Ascending aorta (tissue), 2 donors: ENCODE measurements around the gene EEF1B2. TPM values are rescaled to one million over a fixed set of nuclear protein-coding genes. Genes with fewer than 3 reads are reported as not detected.

Experiments used
- DNase-seq, 2 donors: peaks; one replicate each; pipeline ENCODE4 v3.0.0-alpha.2; 2019; ENCODE audit warnings: low spot score in 2 of 2
- H3K27ac ChIP-seq, 2 donors: fragments of 200-600 bp; sonication (generic); one replicate each; pipeline ENCODE4 v1.5.1; 2016 to 2017; ENCODE audit warnings: mild to moderate bottlenecking in 1 of 2
- H3K27me3 ChIP-seq: fragments of 200-600 bp; sonication (generic); one replicate; pipeline ENCODE4 v1.5.1; 2017
- H3K36me3 ChIP-seq, 2 donors: fragments of 200-600 bp; sonication (generic); one replicate each; pipeline ENCODE4 v1.5.1; 2016
- H3K4me1 ChIP-seq, 2 donors: fragments of 200-600 bp; sonication (generic); one replicate each; pipeline ENCODE4 v1.5.1; 2016 to 2017; ENCODE audit warnings: mild to moderate bottlenecking in 1 of 2
- H3K4me3 ChIP-seq, 2 donors: fragments of 200-600 bp; sonication (generic); one replicate each; pipeline ENCODE4 v1.5.1; 2016 to 2017; ENCODE audit warnings: mild to moderate bottlenecking in 1 of 2
- H3K9me3 ChIP-seq, 2 donors: fragments of 200-600 bp; sonication (generic); one replicate each; pipeline ENCODE4 v1.5.1; 2016
- intact Hi-C: fragments of 100-400 bp; cut with DNase I; formaldehyde crosslinking; loops from one replicate; pipeline ENCODE4 v1.15.1; 2023
- total RNA-seq: library from RNA; depleted of rRNA; stranded (reverse); fragments of >200 nt; gene quantifications from one replicate; pipeline ENCODE4 v1.1.0, GENCODE V29; 2016
- TF ChIP-seq, protein P1 (sequence below), 3 experiments: fragments of 200-600 bp in 2 of 3; fragments of 450-650 bp in 1 of 3; sonication (generic) in 2 of 3; IDR thresholded peaks; one replicate each; pipeline ENCODE4 v1.5.1; 2016 to 2019; ENCODE audit warnings: antibody characterized with exemption in 3 of 3, mild to moderate bottlenecking in 1 of 3, moderate library complexity in 1 of 3

Gene EEF1B2
- total RNA-seq, 1 donor from 2014 or later: 229 TPM

DNA sequence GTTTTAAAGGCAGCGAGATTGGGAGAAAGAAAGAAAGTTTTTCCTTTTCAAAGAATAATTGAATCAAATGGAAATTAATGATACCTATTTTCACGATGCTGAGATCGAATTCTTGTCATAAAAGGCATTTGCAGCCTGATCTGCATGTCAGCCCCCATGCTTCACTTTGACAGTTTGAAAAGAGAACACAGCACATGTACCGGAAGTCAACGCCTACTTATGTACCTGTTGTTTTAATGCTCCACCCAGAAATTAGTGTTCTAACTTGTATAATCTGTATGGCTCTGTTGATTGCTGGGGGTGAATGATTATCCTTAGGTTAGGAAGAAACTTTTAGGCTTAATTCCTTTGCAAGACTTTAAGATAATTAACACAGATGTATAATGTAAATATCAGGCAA lies 31.0 kb downstream of the EEF1B2 start:
- Histone ChIP-seq H3K4me3 (no peak overlapping the region), H3K27ac (no peak overlapping the region), H3K36me3 (no peaks in the 10 kb centered on the region), H3K4me1 (no peaks in the 10 kb centered on the region), H3K9me3 (no peaks in the 10 kb centered on the region), H3K27me3 (no peaks in the 10 kb centered on the region)
- intact Hi-C loops: no loop called here
- no peak for DNase-seq
- TF ChIP-seq, protein P1, sequence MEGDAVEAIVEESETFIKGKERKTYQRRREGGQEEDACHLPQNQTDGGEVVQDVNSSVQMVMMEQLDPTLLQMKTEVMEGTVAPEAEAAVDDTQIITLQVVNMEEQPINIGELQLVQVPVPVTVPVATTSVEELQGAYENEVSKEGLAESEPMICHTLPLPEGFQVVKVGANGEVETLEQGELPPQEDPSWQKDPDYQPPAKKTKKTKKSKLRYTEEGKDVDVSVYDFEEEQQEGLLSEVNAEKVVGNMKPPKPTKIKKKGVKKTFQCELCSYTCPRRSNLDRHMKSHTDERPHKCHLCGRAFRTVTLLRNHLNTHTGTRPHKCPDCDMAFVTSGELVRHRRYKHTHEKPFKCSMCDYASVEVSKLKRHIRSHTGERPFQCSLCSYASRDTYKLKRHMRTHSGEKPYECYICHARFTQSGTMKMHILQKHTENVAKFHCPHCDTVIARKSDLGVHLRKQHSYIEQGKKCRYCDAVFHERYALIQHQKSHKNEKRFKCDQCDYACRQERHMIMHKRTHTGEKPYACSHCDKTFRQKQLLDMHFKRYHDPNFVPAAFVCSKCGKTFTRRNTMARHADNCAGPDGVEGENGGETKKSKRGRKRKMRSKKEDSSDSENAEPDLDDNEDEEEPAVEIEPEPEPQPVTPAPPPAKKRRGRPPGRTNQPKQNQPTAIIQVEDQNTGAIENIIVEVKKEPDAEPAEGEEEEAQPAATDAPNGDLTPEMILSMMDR (IDR thresholded peaks at IDR 0.05): no peak

DNA sequence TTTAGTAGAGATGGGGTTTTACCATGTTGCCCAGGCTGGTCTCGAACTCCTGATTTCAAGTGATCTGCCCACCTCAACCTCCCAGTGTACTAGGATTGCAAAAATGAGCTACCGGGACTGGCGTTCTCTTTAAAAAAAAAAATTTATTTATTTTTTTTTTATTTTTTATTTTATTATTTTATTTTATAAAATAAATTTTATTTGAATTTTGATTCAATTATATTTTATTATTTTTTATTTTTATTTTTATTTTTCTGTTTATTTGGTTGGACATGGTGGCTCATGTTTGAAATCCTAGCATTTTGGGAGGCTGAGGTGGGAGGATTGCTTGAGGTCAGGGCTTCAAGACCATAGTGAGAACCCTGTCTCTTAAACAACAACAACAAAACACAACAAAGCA lies 32.5 kb downstream of the EEF1B2 start:
- H3K36me3 ChIP-seq: no peaks in the 10 kb centered on the region
- TF ChIP-seq, protein P1 (IDR thresholded peaks at IDR 0.05): no peak
- H3K4me1 ChIP-seq: no peaks in the 10 kb centered on the region
- no peaks in the 10 kb centered on the region for H3K9me3 ChIP-seq
- no peaks in the 10 kb centered on the region for H3K27me3 ChIP-seq
- H3K4me3 ChIP-seq: no peak overlapping the region
- DNase-seq: no peak
- intact Hi-C loops: no loop called here
- no peak overlapping the region for H3K27ac ChIP-seq

DNA sequence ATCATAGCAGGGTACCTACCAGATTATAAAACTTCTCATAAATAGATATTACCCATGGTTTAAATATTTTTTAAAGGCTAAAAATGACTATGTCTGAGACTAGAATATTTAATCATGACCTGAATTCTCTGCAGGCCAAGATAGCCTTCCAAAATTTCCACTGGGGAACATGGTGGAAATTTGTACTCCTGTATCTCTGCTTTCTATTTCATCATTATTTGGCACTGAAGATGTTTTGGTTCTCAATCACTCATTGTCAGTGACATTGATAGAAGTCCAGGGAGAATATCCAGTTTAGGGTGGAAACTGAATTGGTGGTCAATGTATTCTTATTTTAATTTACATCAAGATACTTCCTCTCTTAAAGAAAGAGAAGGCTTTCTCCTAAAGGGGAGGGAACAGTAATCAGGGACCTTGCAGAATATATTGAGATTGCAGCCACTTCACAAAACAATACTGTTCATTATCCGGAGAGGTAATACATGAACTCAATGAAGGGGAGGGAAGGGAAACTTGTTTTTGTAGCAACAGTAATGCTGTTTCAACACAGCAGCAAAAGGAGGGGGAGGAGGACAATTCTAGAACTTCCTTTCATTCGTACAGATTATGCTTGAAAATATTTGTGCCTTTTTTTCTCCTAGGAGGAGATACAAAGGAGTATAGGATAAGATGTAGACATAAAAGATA lies 34.1 kb downstream of the EEF1B2 start:
- intact Hi-C loops: no loop called here
- no peaks in the 10 kb centered on the region for H3K4me1 ChIP-seq
- H3K27me3 ChIP-seq: no peaks in the 10 kb centered on the region

DNA sequence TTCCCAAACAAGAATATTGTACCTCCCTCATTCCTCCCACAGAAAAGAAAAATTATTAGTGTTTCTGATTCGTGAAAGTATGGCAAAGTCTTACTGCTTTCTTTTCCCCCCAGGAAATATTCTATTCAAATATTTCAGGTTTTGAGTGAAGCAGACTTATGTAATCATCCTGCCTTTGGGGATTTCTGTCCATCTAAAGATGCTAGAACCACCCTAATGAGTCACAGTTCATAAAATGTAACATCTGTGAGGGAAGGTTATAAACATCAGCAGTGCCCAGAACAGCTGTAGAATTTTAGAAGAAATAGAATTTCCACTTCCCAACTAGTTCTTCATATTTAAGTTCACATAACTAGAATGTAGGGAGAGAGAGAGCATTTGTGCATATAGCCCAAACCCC lies 39.0 kb downstream of the EEF1B2 start:
- intact Hi-C loops: no loop called here
- TF ChIP-seq, protein P1 (IDR thresholded peaks at IDR 0.05): no peak
- Histone ChIP-seq H3K36me3 (no peaks in the 10 kb centered on the region), H3K27me3 (no peaks in the 10 kb centered on the region), H3K9me3 (no peaks in the 10 kb centered on the region), H3K27ac (no peak overlapping the region), H3K4me1 (no peaks in the 10 kb centered on the region), H3K4me3 (no peak overlapping the region)
- no peak for DNase-seq

More for the DNA sequence above, 34.1 kb downstream of the EEF1B2 start:
- no peaks in the 10 kb centered on the region for H3K36me3 ChIP-seq
- DNase-seq: no peak
- no peak overlapping the region for H3K4me3 ChIP-seq
- no peak overlapping the region for H3K27ac ChIP-seq
- TF ChIP-seq, protein P1 (IDR thresholded peaks at IDR 0.05): no peak
- no peaks in the 10 kb centered on the region for H3K9me3 ChIP-seq

DNA sequence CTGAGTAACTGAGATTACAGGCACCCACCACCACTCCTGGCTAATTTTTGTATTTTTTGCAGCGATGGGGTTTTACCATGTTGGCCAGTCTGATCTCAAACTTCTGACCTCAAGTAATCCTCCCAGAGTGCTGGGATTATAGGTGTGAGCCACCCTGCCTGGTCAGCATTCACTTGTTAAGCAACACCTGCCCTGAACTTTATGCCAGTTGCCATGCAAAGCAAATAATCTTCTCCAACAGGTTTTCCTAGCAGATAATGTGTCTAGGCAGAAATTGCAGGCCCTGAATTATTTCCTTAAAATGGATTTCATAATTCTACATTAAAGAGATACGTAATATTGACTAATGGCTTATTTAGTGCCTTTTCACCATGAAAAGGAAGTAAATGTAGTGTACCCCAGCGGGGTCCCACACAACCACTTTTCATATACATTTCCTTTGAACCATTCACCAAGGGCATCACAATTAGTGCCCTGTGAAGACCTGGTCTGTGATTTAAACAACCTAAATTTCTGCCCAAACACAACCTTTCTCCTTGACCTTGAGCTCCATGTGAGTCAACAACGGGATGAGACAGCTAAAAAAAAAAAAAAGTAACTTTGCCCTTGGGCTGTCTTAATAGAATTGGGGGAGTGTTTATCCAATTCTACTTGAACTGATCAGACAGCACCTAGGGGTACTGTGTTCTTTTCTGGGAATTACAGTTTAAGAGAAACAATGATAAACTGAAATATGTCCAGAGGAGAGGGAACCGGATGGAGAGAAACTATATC lies 41.6 kb downstream of the EEF1B2 start:
- TF ChIP-seq, protein P1 (IDR thresholded peaks at IDR 0.05): no peak
- H3K9me3 ChIP-seq: no peaks in the 10 kb centered on the region
- H3K36me3 ChIP-seq: no peaks in the 10 kb centered on the region
- DNase-seq: no peak
- H3K27me3 ChIP-seq: no peaks in the 10 kb centered on the region
- H3K4me1 ChIP-seq: no peaks in the 10 kb centered on the region
- intact Hi-C loops: no loop called here
- H3K27ac ChIP-seq: no peak overlapping the region
- no peak overlapping the region for H3K4me3 ChIP-seq
